K562 (cell line): Measurements from ENCODE around the gene GIPC3. TPM values are rescaled to one million over a fixed set of nuclear protein-coding genes. Genes with fewer than 3 reads are reported as not detected.

Experiments used
- ADNP ChIP-seq: fragments of 200-800 bp; sonication (Bioruptor generic); IDR thresholded peaks from 2 replicates; pipeline ENCODE4 v1.6.1; 2016; ENCODE audit warnings: missing genetic modification characterization, missing compliant biosample characterization
- CHD7 ChIP-seq: fragments of 200-600 bp; sonication (generic); IDR thresholded peaks from one replicate; pipeline ENCODE4 v1.6.1; 2012; ENCODE audit warnings: mild to moderate bottlenecking, low read depth, low read length, inconsistent platforms
- GTF3C2 ChIP-seq: IDR thresholded peaks from 3 replicates; pipeline ENCODE4 v1.6.1; 2011; ENCODE audit warnings: borderline replicate concordance, mild to moderate bottlenecking, moderate library complexity; ENCODE audit not compliant: insufficient read length; ENCODE audit errors: extremely low read depth
- LCOR ChIP-seq: sonication (generic); formaldehyde crosslinking; IDR thresholded peaks from 2 replicates; pipeline ENCODE4 v1.8.0; 2022; ENCODE audit warnings: mild to moderate bottlenecking, missing genetic modification reagents
- MTF1 ChIP-seq: fragments of 250-450 bp; sonication (Bioruptor Pico); IDR thresholded peaks from 2 replicates; pipeline ENCODE4 v1.9.0; 2021; ENCODE audit warnings: moderate library complexity, mild to moderate bottlenecking, inconsistent platforms, borderline replicate concordance
- PYGO2 ChIP-seq: fragments of 450-650 bp; IDR thresholded peaks from 2 replicates; pipeline ENCODE4 v1.6.1; 2016; ENCODE audit warnings: mild to moderate bottlenecking, missing genetic modification characterization, moderate library complexity, missing compliant biosample characterization
- RFX5 ChIP-seq: IDR thresholded peaks from 2 replicates; pipeline ENCODE4 v1.6.1; 2011; ENCODE audit warnings: low read depth, mild to moderate bottlenecking, improper control_type of control experiment, low read length
- TAF1 ChIP-seq: IDR thresholded peaks from 2 replicates; pipeline ENCODE4 v1.6.1; 2011; ENCODE audit warnings: mild to moderate bottlenecking, low read length, moderate library complexity; ENCODE audit not compliant: insufficient read depth, control insufficient read depth, severe bottlenecking; ENCODE audit errors: extremely low read depth
- ZC3H11A ChIP-seq: IDR thresholded peaks from 2 replicates; pipeline ENCODE4 v1.6.1; 2012; ENCODE audit warnings: low read depth, low read length, improper control_type of control experiment
- ZNF347 ChIP-seq: fragments of 450-650 bp; formaldehyde crosslinking; IDR thresholded peaks from 2 replicates; pipeline ENCODE4 v1.4.0; 2020; ENCODE audit warnings: low read depth, mild to moderate bottlenecking, moderate library complexity
- ZNF695 ChIP-seq: fragments of 450-650 bp; formaldehyde crosslinking; IDR thresholded peaks from 2 replicates; pipeline ENCODE4 v1.4.0; 2020; ENCODE audit warnings: mild to moderate bottlenecking, moderate library complexity
- polyA plus RNA-seq, 8 experiments: library from polyadenylated mRNA; depleted of rRNA in 4 of 8; stranded (reverse) in 5 of 8; unstranded in 3 of 8; fragments of >200 nt; fragmentation: Nextera tagmentation in 2 of 8; fragmentation: Illumina TruSeq in 1 of 8; extraction: Ambion mirVana in 2 of 8; extraction: Trizol in 1 of 8; gene quantifications; 2 replicates each; pipeline versions ENCODE4 v1.2.1 to v1.2.3, GENCODE V29; 2011 to 2014; ENCODE audit warnings: inconsistent platforms in 1 of 8, missing spikeins in 1 of 8
- total RNA-seq, 7 experiments: library from RNA; depleted of rRNA in 6 of 7; stranded (reverse); fragments of >200 nt in 6 of 7; fragmentation: Illumina TruSeq in 2 of 7; extraction: Trizol in 2 of 7; gene quantifications; 2 replicates each; pipeline versions ENCODE4 v1.2.1 to v1.2.3, GENCODE V29; 2011 to 2021; ENCODE audit warnings: low replicate concordance in 1 of 7

The GIPC3 gene
- total and polyA plus RNA-seq, 9 of the 15 experiments (the other 6 are each of a cell fraction or from before 2014, with no cell fraction given), result 0.03 to 3.6 (median 1.5) TPM; not detected in 1

- no peak for TF ChIP-seq CHD7
- no peak for TF ChIP-seq RFX5
- TF ChIP-seq ZC3H11A, result no peak
- TF ChIP-seq GTF3C2, result no peak
- TF ChIP-seq ADNP (tag), result no peak
- no peak for TF ChIP-seq ZNF347 (CRISPR knock-in tag)
- TF ChIP-seq LCOR, result peak; percentile 39; the same call in 1 of the 2 replicates
- no peak for TF ChIP-seq PYGO2
- no peak for TF ChIP-seq MTF1
- no peak for TF ChIP-seq ZNF695
- TF ChIP-seq TAF1, result peak; percentile 52
Observed at GRCh38 chr19:3626473-3627350, 41.4 kb downstream of the GIPC3 start, which contains the start of gene CACTIN (continued).
